ENCODE measurements around the gene ELFN2. TPM values are rescaled to one million over a fixed set of nuclear protein-coding genes. Genes with fewer than 3 reads are reported as not detected.

Gene ELFN2
- total RNA-seq, 1 donor from 2014 or later, result 0.97 TPM

DNA sequence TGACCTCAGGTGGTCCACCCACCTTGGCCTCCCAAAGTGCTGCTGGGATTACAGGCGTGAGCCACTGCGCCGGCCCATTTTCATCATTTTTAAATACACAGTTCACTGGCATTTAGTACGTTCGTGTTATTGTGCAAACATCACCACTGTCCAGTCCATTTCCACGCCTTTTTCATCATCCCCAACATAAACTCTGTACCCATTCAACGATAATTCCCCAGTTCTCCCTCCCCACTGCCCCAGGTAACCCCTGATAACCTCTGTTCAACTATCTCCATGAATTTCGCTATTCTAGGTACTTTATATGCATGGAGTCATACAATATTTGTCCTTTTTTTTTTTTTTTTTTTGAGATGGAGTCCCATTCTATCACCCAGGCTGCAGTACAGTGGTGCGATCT is 18.2 kb upstream of the ELFN2 start:
- no peaks in the 10 kb centered on the region for H3K4me1 Mint-ChIP-seq (ENCODE audit: unreplicated experiment)
- no peak overlapping the region for H3K27ac Mint-ChIP-seq (ENCODE audit: unreplicated experiment)
- TF ChIP-seq, protein P1, sequence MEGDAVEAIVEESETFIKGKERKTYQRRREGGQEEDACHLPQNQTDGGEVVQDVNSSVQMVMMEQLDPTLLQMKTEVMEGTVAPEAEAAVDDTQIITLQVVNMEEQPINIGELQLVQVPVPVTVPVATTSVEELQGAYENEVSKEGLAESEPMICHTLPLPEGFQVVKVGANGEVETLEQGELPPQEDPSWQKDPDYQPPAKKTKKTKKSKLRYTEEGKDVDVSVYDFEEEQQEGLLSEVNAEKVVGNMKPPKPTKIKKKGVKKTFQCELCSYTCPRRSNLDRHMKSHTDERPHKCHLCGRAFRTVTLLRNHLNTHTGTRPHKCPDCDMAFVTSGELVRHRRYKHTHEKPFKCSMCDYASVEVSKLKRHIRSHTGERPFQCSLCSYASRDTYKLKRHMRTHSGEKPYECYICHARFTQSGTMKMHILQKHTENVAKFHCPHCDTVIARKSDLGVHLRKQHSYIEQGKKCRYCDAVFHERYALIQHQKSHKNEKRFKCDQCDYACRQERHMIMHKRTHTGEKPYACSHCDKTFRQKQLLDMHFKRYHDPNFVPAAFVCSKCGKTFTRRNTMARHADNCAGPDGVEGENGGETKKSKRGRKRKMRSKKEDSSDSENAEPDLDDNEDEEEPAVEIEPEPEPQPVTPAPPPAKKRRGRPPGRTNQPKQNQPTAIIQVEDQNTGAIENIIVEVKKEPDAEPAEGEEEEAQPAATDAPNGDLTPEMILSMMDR (IDR thresholded peaks at IDR 0.05), result no peak
- peaks cover 8% of the 10 kb centered on the region for H3K27me3 Mint-ChIP-seq (ENCODE audit: unreplicated experiment)
- peaks cover 3% of the 10 kb centered on the region for H3K36me3 Mint-ChIP-seq (ENCODE audit: unreplicated experiment)
- H3K9me3 Mint-ChIP-seq (ENCODE audit: unreplicated experiment), result peaks cover 6% of the 10 kb centered on the region
- no peak overlapping the region for H3K4me3 Mint-ChIP-seq (ENCODE audit: unreplicated experiment)
- no peak for DNase-seq (ENCODE audit: extremely low spot score, unreplicated experiment)

DNA sequence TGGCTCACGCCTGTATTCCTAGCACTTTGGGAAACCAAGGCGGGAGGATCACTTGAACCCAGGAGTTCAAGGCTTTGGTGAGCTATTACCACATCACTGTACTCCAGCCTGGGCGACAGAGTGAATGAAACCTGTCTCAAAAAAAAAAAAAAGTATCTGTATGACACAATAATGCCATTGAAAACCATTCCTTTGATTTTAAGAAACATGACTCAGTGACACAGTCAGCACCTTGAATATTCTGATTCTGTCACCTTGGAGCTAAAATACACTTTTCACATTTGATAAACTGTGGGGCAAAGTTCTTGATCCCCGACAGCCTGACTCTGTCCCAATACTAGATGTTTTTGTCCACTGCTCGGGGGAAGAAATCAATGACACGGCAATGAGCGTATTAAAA is 16.7 kb upstream of the ELFN2 start:
- H3K27me3 Mint-ChIP-seq (ENCODE audit: unreplicated experiment), result peaks cover 8% of the 10 kb centered on the region
- H3K4me1 Mint-ChIP-seq (ENCODE audit: unreplicated experiment), result no peaks in the 10 kb centered on the region
- TF ChIP-seq, protein P1 (IDR thresholded peaks at IDR 0.05), result no peak
- peaks cover 6% of the 10 kb centered on the region for H3K9me3 Mint-ChIP-seq (ENCODE audit: unreplicated experiment)
- H3K4me3 Mint-ChIP-seq (ENCODE audit: unreplicated experiment), result no peak overlapping the region
- peaks cover 3% of the 10 kb centered on the region for H3K36me3 Mint-ChIP-seq (ENCODE audit: unreplicated experiment)
- H3K27ac Mint-ChIP-seq (ENCODE audit: unreplicated experiment), result no peak overlapping the region
- no peak for DNase-seq (ENCODE audit: extremely low spot score, unreplicated experiment)

DNA sequence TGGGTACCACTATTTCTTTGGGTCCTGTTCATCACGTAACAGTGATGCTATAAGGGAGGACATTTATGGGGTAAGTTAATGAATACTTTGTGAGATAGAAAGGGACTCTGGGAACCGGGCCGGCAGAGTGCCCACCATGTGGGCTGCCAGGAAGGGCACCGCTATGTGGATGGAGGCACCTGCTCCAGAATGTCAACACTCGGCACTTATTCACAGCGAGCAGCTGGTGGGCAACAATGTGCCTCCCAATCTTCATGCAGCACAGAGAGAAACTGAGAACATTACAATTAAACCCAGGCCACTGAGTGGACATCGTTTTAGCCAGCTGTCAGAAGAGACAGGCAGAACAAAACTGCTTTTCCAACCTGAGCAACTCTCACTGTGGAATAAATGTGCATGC is 15.8 kb upstream of the ELFN2 start:
- no peak for DNase-seq (ENCODE audit: extremely low spot score, unreplicated experiment)
- peaks cover 8% of the 10 kb centered on the region for H3K27me3 Mint-ChIP-seq (ENCODE audit: unreplicated experiment)
- H3K36me3 Mint-ChIP-seq (ENCODE audit: unreplicated experiment), result peaks cover 3% of the 10 kb centered on the region
- TF ChIP-seq, protein P1 (IDR thresholded peaks at IDR 0.05), result no peak
- H3K4me3 Mint-ChIP-seq (ENCODE audit: unreplicated experiment), result no peak overlapping the region
- no peak overlapping the region for H3K27ac Mint-ChIP-seq (ENCODE audit: unreplicated experiment)
- H3K4me1 Mint-ChIP-seq (ENCODE audit: unreplicated experiment), result no peaks in the 10 kb centered on the region
- peaks cover 6% of the 10 kb centered on the region for H3K9me3 Mint-ChIP-seq (ENCODE audit: unreplicated experiment)

DNA sequence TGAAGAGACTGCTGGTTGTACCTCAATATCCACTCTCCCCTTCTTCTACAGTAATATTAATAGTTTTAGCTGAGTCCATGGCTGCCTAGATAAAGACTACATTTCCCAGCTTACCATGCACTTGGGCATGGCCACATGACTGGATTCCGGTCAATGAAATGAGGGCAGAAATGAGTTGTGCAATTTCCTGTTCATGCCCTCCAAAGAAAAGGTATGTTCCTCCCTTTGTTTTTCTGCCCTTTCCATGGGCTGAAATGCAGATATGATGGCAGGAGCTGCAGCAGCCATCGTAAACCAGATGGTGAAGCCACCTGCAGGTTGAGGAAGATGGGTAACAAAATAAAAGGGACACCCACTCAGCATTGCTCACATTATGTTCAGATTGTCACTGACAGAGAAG is 15.3 kb upstream of the ELFN2 start:
- TF ChIP-seq, protein P1 (IDR thresholded peaks at IDR 0.05), result no peak
- H3K27me3 Mint-ChIP-seq (ENCODE audit: unreplicated experiment), result peaks cover 8% of the 10 kb centered on the region
- no peak overlapping the region for H3K27ac Mint-ChIP-seq (ENCODE audit: unreplicated experiment)
- no peak overlapping the region for H3K4me3 Mint-ChIP-seq (ENCODE audit: unreplicated experiment)
- no peak for DNase-seq (ENCODE audit: extremely low spot score, unreplicated experiment)
- H3K36me3 Mint-ChIP-seq (ENCODE audit: unreplicated experiment), result peaks cover 3% of the 10 kb centered on the region
- peaks cover 6% of the 10 kb centered on the region for H3K9me3 Mint-ChIP-seq (ENCODE audit: unreplicated experiment)
- H3K4me1 Mint-ChIP-seq (ENCODE audit: unreplicated experiment), result no peaks in the 10 kb centered on the region

DNA sequence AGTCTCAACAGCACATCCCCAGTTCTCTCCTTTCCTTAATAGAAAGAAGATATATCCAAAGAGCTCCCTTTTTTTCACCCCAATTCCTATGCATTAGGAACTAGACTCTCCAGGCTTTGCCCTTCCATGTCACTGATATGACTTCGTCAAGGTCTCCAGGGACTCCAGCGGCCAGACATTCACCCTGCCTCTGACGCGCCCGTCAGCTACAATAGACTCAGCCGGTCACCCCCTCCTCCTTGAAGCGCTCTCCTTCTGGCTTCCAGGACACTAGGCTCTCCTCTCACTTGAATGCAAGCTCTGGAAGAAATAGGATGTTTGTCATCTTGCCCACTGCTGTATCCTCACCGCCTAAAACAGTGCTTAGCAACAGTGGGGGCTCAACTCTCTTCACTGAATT is 14.9 kb upstream of the ELFN2 start:
- peaks cover 6% of the 10 kb centered on the region for H3K9me3 Mint-ChIP-seq (ENCODE audit: unreplicated experiment)
- DNase-seq (ENCODE audit: extremely low spot score, unreplicated experiment), result no peak
- no peaks in the 10 kb centered on the region for H3K4me1 Mint-ChIP-seq (ENCODE audit: unreplicated experiment)
- H3K4me3 Mint-ChIP-seq (ENCODE audit: unreplicated experiment), result no peak overlapping the region
- TF ChIP-seq, protein P1 (IDR thresholded peaks at IDR 0.05), result no peak
- H3K36me3 Mint-ChIP-seq (ENCODE audit: unreplicated experiment), result peaks cover 3% of the 10 kb centered on the region
- H3K27me3 Mint-ChIP-seq (ENCODE audit: unreplicated experiment), result peaks cover 8% of the 10 kb centered on the region
- no peak overlapping the region for H3K27ac Mint-ChIP-seq (ENCODE audit: unreplicated experiment)

All from osteocyte (in vitro differentiated cells).